GM12873 (cell line): ENCODE results near the gene TCL1A.

ENCODE experiments used
- CTCF ChIP-seq: IDR thresholded peaks from 2 replicates; pipeline ENCODE4 v1.5.1; 2012; ENCODE audit warnings: low read depth, mild to moderate bottlenecking, moderate library complexity, low read length, control low read depth; ENCODE audit not compliant: insufficient read depth; ENCODE audit errors: missing control alignments

TCL1A gene

GRCh38 chr14:95741038-95741490 is 27.1 kb upstream of the TCL1A start:
- TF ChIP-seq CTCF = no peak

- no peak for TF ChIP-seq CTCF
Observed at GRCh38 chr14:95739356-95739755, 25.4 kb upstream of the TCL1A start.

- TF ChIP-seq CTCF = no peak
Observed at GRCh38 chr14:95733212-95733611, 19.3 kb upstream of the TCL1A start.

DNA sequence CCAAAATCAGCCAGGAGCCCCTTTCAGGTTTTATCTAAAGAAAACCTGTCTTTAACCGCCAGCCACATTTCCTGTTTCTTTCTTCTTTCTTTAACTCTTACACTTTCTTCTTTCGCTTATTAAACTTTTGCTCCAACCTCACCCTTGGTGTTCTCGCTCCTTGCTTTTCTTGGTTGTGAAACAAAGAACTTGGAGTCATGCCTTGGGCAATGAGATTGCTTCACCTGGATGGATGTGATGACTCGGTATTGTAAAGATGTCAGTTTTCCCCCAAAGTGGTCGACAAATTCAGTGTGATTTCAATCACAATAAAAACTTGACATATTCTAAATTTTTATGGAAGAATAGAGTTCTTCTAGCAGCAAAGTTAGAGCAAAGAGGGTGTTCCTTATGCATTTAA is 16.2 kb upstream of the TCL1A start:
- no peak for TF ChIP-seq CTCF

- TF ChIP-seq CTCF = peak; percentile 11
Observed at GRCh38 chr14:95729402-95730028, 15.6 kb upstream of the TCL1A start.

DNA sequence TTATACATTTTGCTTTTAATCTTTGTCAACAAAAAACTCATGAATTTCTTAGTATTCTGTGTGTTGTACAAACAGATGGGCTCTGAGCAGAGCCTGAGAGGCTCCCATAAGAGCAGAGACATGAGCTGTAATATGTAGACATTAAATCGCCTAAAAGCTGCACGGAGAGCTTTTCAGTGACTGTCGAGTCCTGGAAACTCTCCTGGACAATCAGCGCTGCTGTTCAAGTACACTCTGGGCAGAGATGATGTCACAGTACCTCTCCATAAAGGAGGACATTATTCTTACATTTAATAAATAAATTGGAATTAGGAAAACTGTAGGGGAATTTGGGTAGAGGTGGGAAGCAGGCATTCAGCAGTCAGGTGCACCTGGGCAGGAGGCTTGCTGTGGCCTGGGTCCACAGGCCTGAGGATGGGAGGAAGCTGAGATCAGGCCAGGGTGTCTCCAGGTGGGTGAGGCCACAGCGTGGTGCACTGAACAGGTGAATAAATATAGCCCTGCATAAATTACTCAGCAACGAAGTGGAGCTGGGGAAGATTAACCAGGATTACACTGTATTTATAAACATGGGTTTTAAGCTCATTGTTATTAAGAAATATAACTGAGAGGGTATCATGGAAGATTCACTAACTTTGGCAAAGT is 13.3 kb upstream of the TCL1A start:
- TF ChIP-seq CTCF = no peak

- peak; percentile 23 for TF ChIP-seq CTCF
Observed at GRCh38 chr14:95725685-95726336, 11.9 kb upstream of the TCL1A start.
